Astrocyte of the spinal cord (primary cell): Measurements from ENCODE around the gene ZNF221.

Source experiments
- DNase-seq: peaks from one replicate; pipeline ENCODE4 v3.0.0; 2011; ENCODE audit warnings: low read depth, low spot score
- H3K4me3 ChIP-seq: 2 replicates; pipeline ENCODE4 v1.5.1; 2011; ENCODE audit warnings: low read depth, mild to moderate bottlenecking, low read length, moderate library complexity
- CTCF ChIP-seq: IDR thresholded peaks from 2 replicates; pipeline ENCODE4 v1.5.1; 2012; ENCODE audit warnings: low read depth, mild to moderate bottlenecking, low read length, inconsistent platforms
- in situ Hi-C: cut with HindIII; loops from 2 replicates; pipeline ENCODE4 v1.10.0; 2017; ENCODE audit warnings: low sequenced_read_pairs

The ZNF221 gene

GRCh38 chr19:43956827-43957226, 5.8 kb downstream of the ZNF221 start:
- in situ Hi-C loops: no loop called here
- no peak overlapping the region for H3K4me3 ChIP-seq
- TF ChIP-seq CTCF: no peak
- no peak for DNase-seq

GRCh38 chr19:43957891-43958290, 6.9 kb downstream of the ZNF221 start:
- TF ChIP-seq CTCF: no peak
- in situ Hi-C loops: no loop called here
- no peak overlapping the region for H3K4me3 ChIP-seq
- peak; percentile 5 for DNase-seq

GRCh38 chr19:43960411-43960810, 9.4 kb downstream of the ZNF221 start:
- in situ Hi-C loops: no loop called here
- TF ChIP-seq CTCF: no peak
- no peak for DNase-seq
- no peak overlapping the region for H3K4me3 ChIP-seq

- DNase-seq: peak; percentile 11
- in situ Hi-C loops: no loop called here
- H3K4me3 ChIP-seq: no peak overlapping the region
- no peak for TF ChIP-seq CTCF
Observed at GRCh38 chr19:43966079-43966694, 15.2 kb downstream of the ZNF221 start.

- DNase-seq: no peak
- TF ChIP-seq CTCF: no peak
- H3K4me3 ChIP-seq: no peak overlapping the region
- in situ Hi-C loops: no loop called here
Observed at GRCh38 chr19:43976732-43977131, 25.7 kb downstream of the ZNF221 start.

- peak overlapping the region; percentile 74 for H3K4me3 ChIP-seq
- no peak for DNase-seq
- in situ Hi-C loops: no loop called here
- no peak for TF ChIP-seq CTCF
Observed at GRCh38 chr19:43983544-43983911, 32.5 kb downstream of the ZNF221 start.
